SH-SY5Y (cell line): Measurements from ENCODE around the gene LENG1.

Source experiments
- GATA2 ChIP-seq: IDR thresholded peaks from 2 replicates; pipeline ENCODE4 v1.6.1; 2011; ENCODE audit warnings: mild to moderate bottlenecking, low read depth, low read length
- GATA3 ChIP-seq: IDR thresholded peaks from 2 replicates; pipeline ENCODE4 v1.6.1; 2011; ENCODE audit warnings: low read depth, mild to moderate bottlenecking, low read length, moderate library complexity

DNA sequence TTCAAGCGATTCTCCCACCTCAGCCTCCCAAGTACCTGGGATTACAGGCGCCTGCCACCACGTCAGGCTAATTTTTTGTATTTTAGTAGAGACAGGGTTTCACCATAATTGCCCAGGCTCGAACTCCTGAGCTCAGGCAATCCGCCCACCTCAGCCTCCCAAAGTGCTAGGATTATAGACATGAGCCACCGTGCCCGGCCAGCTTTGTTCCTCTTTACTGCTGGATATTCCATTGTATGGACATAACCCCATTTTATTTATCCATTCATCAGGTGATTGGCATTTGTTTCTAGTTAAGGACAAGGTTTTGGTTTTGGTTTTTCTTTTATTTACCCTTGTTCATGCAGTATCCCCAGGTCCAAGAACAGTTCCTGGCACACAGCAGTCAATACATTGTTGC is 37.0 kb upstream of the LENG1 start:
- no peak for TF ChIP-seq GATA2
- TF ChIP-seq GATA3: no peak
